Activated naive CD8-positive, alpha-beta T cell treated with anti-CD3 and anti-CD28 coated beads, Interleukin-2, amount 10 ng/mL, durations not matched to agents 7 days and 5 days (primary cell): ENCODE results near the gene NR6A1. TPM values are rescaled to one million over a fixed set of nuclear protein-coding genes. Genes with fewer than 3 reads are reported as not detected.

Experiments used
- ATAC-seq: fragments of 150-1000 bp; cut with Tn5 transposase; one replicate; pipeline ENCODE4 v1.10.0; 2021; ENCODE audit warnings: low read depth, moderate library complexity
- POLR2A ChIA-PET: fragments of 350-600 bp; sonication (Branson Sonifier 250); formaldehyde crosslinking; loops from one replicate; lab custom pipeline; 2021; ENCODE audit warnings: antibody characterized with exemption; lab: Charles Lee
- DNase-seq: peaks from one replicate; pipeline ENCODE4 v3.0.0; 2021
- H3K27ac Mint-ChIP-seq: one replicate; pipeline ENCODE4 v1.8.0; 2022; ENCODE audit warnings: mild to moderate bottlenecking, mixed read lengths
- H3K27me3 Mint-ChIP-seq: one replicate; pipeline ENCODE4 v1.8.0; 2022; ENCODE audit warnings: mild to moderate bottlenecking, moderate library complexity, mixed read lengths
- H3K36me3 Mint-ChIP-seq: one replicate; pipeline ENCODE4 v1.8.0; 2021; ENCODE audit warnings: mild to moderate bottlenecking, mixed read lengths
- H3K4me1 Mint-ChIP-seq: one replicate; pipeline ENCODE4 v1.8.0; 2021; ENCODE audit warnings: mixed read lengths
- H3K4me3 Mint-ChIP-seq: one replicate; pipeline ENCODE4 v1.8.0; 2022; ENCODE audit warnings: mild to moderate bottlenecking, moderate library complexity, mixed read lengths
- H3K9me3 Mint-ChIP-seq: one replicate; pipeline ENCODE4 v1.8.0; 2021; ENCODE audit warnings: mixed read lengths
- total RNA-seq, 2 experiments: library from RNA; stranded (reverse); gene quantifications; one replicate each; pipeline ENCODE4 v1.2.3, GENCODE V29; 2021

NR6A1 gene
- total RNA-seq, 2 experiments from 2014 or later, result 0.06 to 0.11 TPM

GRCh38 chr9:124645274-124645673 is 125.8 kb downstream of the NR6A1 start:
- ATAC-seq, result no peak
- H3K27me3 Mint-ChIP-seq, result peaks cover 31% of the 10 kb centered on the region
- POLR2A ChIA-PET, result no interaction called here
- DNase-seq, result no peak
- no peaks in the 10 kb centered on the region for H3K4me1 Mint-ChIP-seq
- H3K4me3 Mint-ChIP-seq, result no peak overlapping the region
- H3K36me3 Mint-ChIP-seq, result no peaks in the 10 kb centered on the region
- H3K9me3 Mint-ChIP-seq, result no peaks in the 10 kb centered on the region
- H3K27ac Mint-ChIP-seq, result no peak overlapping the region

DNA sequence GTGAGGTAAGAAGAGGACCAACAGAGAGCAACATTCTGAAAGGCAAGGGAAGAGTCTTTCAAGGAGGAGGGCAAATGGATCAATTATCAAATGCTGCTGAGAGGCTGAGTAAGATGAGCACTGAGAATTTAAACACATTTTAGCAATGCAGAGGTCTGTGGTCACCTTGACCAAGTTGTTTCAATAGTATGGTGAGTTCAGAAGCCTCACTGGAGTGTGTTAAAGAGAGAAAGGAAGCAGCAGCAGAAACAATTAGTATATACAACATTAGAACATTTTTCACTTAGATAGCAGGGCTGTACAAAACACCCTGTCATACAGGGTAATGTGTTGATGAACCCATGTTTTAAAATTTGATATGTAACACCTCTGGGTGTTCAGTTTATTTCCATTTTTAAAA is 131.5 kb downstream of the NR6A1 start:
- Mint-ChIP-seq H3K36me3 (no peaks in the 10 kb centered on the region), H3K27ac (no peak overlapping the region), H3K27me3 (peaks cover 30% of the 10 kb centered on the region), H3K9me3 (no peaks in the 10 kb centered on the region), H3K4me1 (peaks cover 2% of the 10 kb centered on the region), H3K4me3 (no peak overlapping the region)
- DNase-seq (no peak), ATAC-seq (no peak)
- POLR2A ChIA-PET, result no interaction called here

DNA sequence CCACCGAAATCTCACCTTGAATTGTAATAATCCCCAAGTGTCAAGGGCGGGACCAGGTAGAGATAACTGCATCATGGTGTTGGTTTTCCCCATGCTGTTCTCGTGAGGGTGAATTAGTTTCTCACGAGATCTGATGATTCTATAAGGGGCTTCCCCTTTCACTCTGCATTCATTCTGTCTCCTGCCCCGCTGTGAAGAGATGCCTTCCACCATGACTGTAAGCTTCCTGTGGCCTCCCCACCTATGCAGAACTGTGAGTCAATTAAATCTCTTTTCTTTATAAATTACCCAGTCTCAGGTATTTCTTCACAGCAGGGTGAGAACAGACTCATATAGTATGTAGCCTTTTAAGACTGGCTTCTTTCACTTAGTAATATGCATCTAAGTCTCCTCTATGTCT is 135.8 kb downstream of the NR6A1 start:
- Mint-ChIP-seq H3K27me3 (peaks cover 36% of the 10 kb centered on the region), H3K36me3 (no peaks in the 10 kb centered on the region), H3K4me3 (no peak overlapping the region), H3K27ac (no peak overlapping the region), H3K9me3 (no peaks in the 10 kb centered on the region), H3K4me1 (peaks cover 2% of the 10 kb centered on the region)
- ATAC-seq, result no peak
- DNase-seq, result no peak
- POLR2A ChIA-PET, result no interaction called here

GRCh38 chr9:124632077-124632621 is 139.0 kb downstream of the NR6A1 start:
- POLR2A ChIA-PET, result no interaction called here
- Mint-ChIP-seq H3K36me3 (no peaks in the 10 kb centered on the region), H3K9me3 (no peaks in the 10 kb centered on the region), H3K4me3 (no peak overlapping the region), H3K27me3 (peaks cover 27% of the 10 kb centered on the region), H3K4me1 (no peaks in the 10 kb centered on the region), H3K27ac (no peak overlapping the region)
- DNase-seq, result no peak
- ATAC-seq, result no peak

DNA sequence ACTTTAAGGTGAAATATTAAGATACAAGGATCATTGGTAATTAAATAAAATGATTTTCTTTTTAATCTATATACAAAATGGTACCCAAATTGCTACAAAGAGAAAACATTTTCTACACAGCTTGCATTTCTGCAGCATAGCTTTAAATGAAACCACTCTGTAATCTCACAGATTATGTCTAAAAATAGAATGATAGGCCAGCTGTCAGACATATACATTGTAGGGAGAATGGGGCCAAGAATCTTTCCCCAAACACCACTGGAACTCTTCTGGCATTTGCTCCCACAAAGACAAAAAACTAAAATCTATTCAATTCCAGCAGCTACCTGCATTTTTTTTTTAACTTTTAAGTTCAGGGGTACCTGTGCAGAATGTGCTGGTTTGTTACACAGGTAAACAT is 139.8 kb downstream of the NR6A1 start:
- no peak for DNase-seq
- no peak for ATAC-seq
- H3K27me3 Mint-ChIP-seq, result peaks cover 20% of the 10 kb centered on the region
- H3K9me3 Mint-ChIP-seq, result no peaks in the 10 kb centered on the region
- POLR2A ChIA-PET, result no interaction called here
- no peaks in the 10 kb centered on the region for H3K4me1 Mint-ChIP-seq
- no peaks in the 10 kb centered on the region for H3K36me3 Mint-ChIP-seq
- no peak overlapping the region for H3K27ac Mint-ChIP-seq
- no peak overlapping the region for H3K4me3 Mint-ChIP-seq

GRCh38 chr9:124629600-124629999 is 141.5 kb downstream of the NR6A1 start:
- ATAC-seq, result no peak
- no peaks in the 10 kb centered on the region for H3K36me3 Mint-ChIP-seq

DNA sequence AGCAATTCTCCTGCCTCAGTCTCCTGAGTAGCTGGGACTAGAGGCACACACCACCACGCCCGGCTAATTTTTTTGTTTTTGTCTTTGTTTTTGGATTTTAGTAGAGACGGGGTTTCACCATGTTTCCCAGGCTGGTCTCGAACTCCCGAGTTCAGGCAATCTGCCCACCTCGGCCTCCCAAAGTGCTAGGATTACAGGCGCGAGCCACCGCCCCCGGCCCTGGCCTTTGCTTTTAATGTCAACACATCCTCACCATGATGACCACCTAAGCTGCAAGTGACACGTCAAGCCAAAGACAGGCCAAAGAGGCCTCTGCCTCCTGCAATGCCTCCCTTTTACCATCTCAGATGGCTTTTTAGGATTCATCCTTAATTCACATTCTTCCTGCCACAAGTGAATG is 142.4 kb downstream of the NR6A1 start:
- Mint-ChIP-seq H3K4me1 (no peaks in the 10 kb centered on the region), H3K27me3 (peaks cover 11% of the 10 kb centered on the region), H3K4me3 (no peak overlapping the region), H3K36me3 (no peaks in the 10 kb centered on the region), H3K9me3 (no peaks in the 10 kb centered on the region), H3K27ac (no peak overlapping the region)
- POLR2A ChIA-PET, result no interaction called here
- no peak for DNase-seq
- no peak for ATAC-seq

More at GRCh38 chr9:124629600-124629999, 141.5 kb downstream of the NR6A1 start:
- DNase-seq, result no peak
- POLR2A ChIA-PET, result no interaction called here
- no peak overlapping the region for H3K27ac Mint-ChIP-seq
- H3K27me3 Mint-ChIP-seq, result peaks cover 9% of the 10 kb centered on the region
- no peaks in the 10 kb centered on the region for H3K4me1 Mint-ChIP-seq
- no peak overlapping the region for H3K4me3 Mint-ChIP-seq
- H3K9me3 Mint-ChIP-seq, result no peaks in the 10 kb centered on the region

- peaks cover 15% of the 10 kb centered on the region for H3K27me3 Mint-ChIP-seq
These were observed 144.8 kb downstream of the NR6A1 start for GRCh38 chr9:124626276-124626675.

GRCh38 chr9:124625087-124625486 is 146.0 kb downstream of the NR6A1 start:
- ATAC-seq, result no peak
- Mint-ChIP-seq H3K27me3 (peaks cover 15% of the 10 kb centered on the region), H3K9me3 (no peaks in the 10 kb centered on the region), H3K36me3 (no peaks in the 10 kb centered on the region), H3K27ac (no peak overlapping the region), H3K4me1 (no peaks in the 10 kb centered on the region), H3K4me3 (no peak overlapping the region)
- POLR2A ChIA-PET, result no interaction called here
- DNase-seq, result no peak

More at GRCh38 chr9:124626276-124626675, 144.8 kb downstream of the NR6A1 start:
- POLR2A ChIA-PET, result no interaction called here
- Mint-ChIP-seq H3K36me3 (no peaks in the 10 kb centered on the region), H3K9me3 (no peaks in the 10 kb centered on the region), H3K4me1 (no peaks in the 10 kb centered on the region), H3K27ac (no peak overlapping the region), H3K4me3 (no peak overlapping the region)
- DNase-seq, result no peak
- ATAC-seq, result no peak

- DNase-seq (no peak), ATAC-seq (no peak)
- H3K27ac Mint-ChIP-seq, result no peak overlapping the region
- peaks cover 15% of the 10 kb centered on the region for H3K27me3 Mint-ChIP-seq
- no peaks in the 10 kb centered on the region for H3K9me3 Mint-ChIP-seq
- no peaks in the 10 kb centered on the region for H3K36me3 Mint-ChIP-seq
- H3K4me1 Mint-ChIP-seq, result no peaks in the 10 kb centered on the region
- H3K4me3 Mint-ChIP-seq, result no peak overlapping the region
- POLR2A ChIA-PET, result no interaction called here
These were observed 146.4 kb downstream of the NR6A1 start for GRCh38 chr9:124624735-124624992.

DNA sequence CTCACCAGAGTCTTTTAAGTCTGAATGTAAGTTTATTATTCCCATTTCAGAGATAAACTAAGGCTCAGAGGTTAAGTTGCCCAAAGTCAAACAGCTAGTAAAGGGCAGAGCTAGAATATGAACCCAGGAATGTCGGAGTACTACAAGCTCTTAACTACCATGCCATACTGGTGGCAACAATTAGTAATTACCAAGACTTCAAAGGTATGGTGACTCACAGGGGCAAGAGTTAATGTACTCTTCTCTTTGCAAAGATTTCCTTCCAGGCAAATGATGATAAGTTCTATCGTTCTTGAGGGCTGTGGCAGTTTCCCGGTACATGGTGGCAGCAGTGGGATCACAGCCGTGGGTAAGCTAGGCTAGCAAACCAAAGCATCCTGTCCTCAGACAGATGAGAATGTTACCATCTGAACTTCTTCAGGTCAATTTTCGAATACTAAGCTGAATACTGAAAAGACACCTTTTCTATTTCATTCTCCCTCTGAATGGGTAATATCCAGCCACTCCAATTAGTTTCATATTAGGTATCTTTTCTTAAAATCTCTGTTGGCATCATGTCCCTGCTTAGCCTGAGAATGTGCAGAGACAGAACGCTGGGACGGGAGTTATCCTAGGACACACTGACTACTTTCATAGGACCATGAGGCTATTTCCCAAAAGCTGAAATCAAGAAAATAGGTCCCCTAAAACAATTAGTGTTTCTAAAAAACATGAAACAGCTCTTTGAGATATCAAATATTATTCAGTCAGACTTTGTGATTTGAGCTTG is 147.0 kb downstream of the NR6A1 start:
- Mint-ChIP-seq H3K4me3 (no peak overlapping the region), H3K27me3 (peaks cover 15% of the 10 kb centered on the region), H3K27ac (no peak overlapping the region), H3K36me3 (no peaks in the 10 kb centered on the region), H3K4me1 (no peaks in the 10 kb centered on the region), H3K9me3 (no peaks in the 10 kb centered on the region)
- POLR2A ChIA-PET, result no interaction called here
- DNase-seq, result no peak
- no peak for ATAC-seq

DNA sequence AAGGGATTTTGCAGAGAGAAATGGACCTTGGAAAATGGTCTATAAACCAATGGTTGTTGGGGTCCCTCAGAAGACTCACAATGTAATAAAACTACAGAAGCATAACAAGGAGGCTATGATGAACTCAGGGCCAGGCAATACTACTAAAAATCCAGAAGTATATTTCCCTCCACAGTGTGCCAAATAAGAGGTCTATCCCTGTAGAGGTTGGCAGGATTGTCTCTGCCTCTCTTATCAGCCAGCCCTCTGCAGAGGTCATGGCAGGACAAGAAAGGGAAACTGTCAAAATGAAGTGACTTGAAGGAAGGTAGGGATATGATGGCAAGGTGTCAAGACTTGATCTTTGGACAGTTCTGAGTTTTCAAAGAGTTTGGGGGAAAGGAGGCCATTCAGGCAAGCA is 148.2 kb downstream of the NR6A1 start:
- H3K9me3 Mint-ChIP-seq, result no peaks in the 10 kb centered on the region
- H3K4me3 Mint-ChIP-seq, result no peak overlapping the region
- POLR2A ChIA-PET, result no interaction called here
- H3K4me1 Mint-ChIP-seq, result no peaks in the 10 kb centered on the region
- DNase-seq (no peak), ATAC-seq (no peak)
- H3K27me3 Mint-ChIP-seq, result peaks cover 15% of the 10 kb centered on the region
- no peak overlapping the region for H3K27ac Mint-ChIP-seq
- no peaks in the 10 kb centered on the region for H3K36me3 Mint-ChIP-seq

- Mint-ChIP-seq H3K4me1 (no peaks in the 10 kb centered on the region), H3K9me3 (no peaks in the 10 kb centered on the region), H3K27me3 (peaks cover 18% of the 10 kb centered on the region), H3K36me3 (no peaks in the 10 kb centered on the region), H3K27ac (no peak overlapping the region), H3K4me3 (no peak overlapping the region)
- DNase-seq (no peak), ATAC-seq (no peak)
- POLR2A ChIA-PET, result no interaction called here
These were observed 149.5 kb downstream of the NR6A1 start for GRCh38 chr9:124621371-124622328.

- POLR2A ChIA-PET, result no interaction called here
- no peaks in the 10 kb centered on the region for H3K36me3 Mint-ChIP-seq
- H3K4me1 Mint-ChIP-seq, result no peaks in the 10 kb centered on the region
- H3K4me3 Mint-ChIP-seq, result no peak overlapping the region
- DNase-seq, result no peak
- H3K9me3 Mint-ChIP-seq, result no peaks in the 10 kb centered on the region
- peaks cover 18% of the 10 kb centered on the region for H3K27me3 Mint-ChIP-seq
- ATAC-seq, result no peak
- no peak overlapping the region for H3K27ac Mint-ChIP-seq
These were observed 152.6 kb downstream of the NR6A1 start for GRCh38 chr9:124618476-124618875.
